Dendritic cell treated with granulocyte-macrophage colony-stimulating factor and Interleukin-4, amounts not matched to agents 40 ng/mL and 50 ng/mL, for 4 days (primary cell): Measurements from ENCODE around the gene NID2.

Experiments
- H3K27ac Mint-ChIP-seq: one replicate; pipeline ENCODE4 v1.8.0; 2022; ENCODE audit warnings: mild to moderate bottlenecking, mixed read lengths
- H3K27me3 Mint-ChIP-seq: one replicate; pipeline ENCODE4 v1.8.0; 2022; ENCODE audit warnings: mild to moderate bottlenecking, mixed read lengths
- H3K36me3 Mint-ChIP-seq: one replicate; pipeline ENCODE4 v1.8.0; 2022; ENCODE audit warnings: low read depth, mixed read lengths
- H3K4me1 Mint-ChIP-seq: one replicate; pipeline ENCODE4 v1.8.0; 2022; ENCODE audit warnings: low read depth, mixed read lengths
- H3K4me3 Mint-ChIP-seq: one replicate; pipeline ENCODE4 v1.8.0; 2022; ENCODE audit warnings: mild to moderate bottlenecking, moderate library complexity, mixed read lengths
- H3K9me3 Mint-ChIP-seq: one replicate; pipeline ENCODE4 v1.8.0; 2022; ENCODE audit warnings: mixed read lengths
- intact Hi-C: fragments of 100-400 bp; cut with micrococcal nuclease; formaldehyde crosslinking; loops from one replicate; pipeline ENCODE4 v1.15.0; 2022

Gene NID2

GRCh38 chr14:52006361-52006760, 62.5 kb downstream of the NID2 start:
- Mint-ChIP-seq H3K27ac (no peak overlapping the region), H3K27me3 (no peaks in the 10 kb centered on the region), H3K9me3 (no peaks in the 10 kb centered on the region), H3K4me1 (no peaks in the 10 kb centered on the region), H3K36me3 (peaks cover 95% of the 10 kb centered on the region), H3K4me3 (no peak overlapping the region)
- intact Hi-C loops = no loop called here

GRCh38 chr14:52005625-52006024, 63.2 kb downstream of the NID2 start:
- Mint-ChIP-seq H3K4me3 (no peak overlapping the region), H3K36me3 (peaks cover 95% of the 10 kb centered on the region), H3K27me3 (no peaks in the 10 kb centered on the region), H3K27ac (no peak overlapping the region), H3K9me3 (no peaks in the 10 kb centered on the region), H3K4me1 (no peaks in the 10 kb centered on the region)
- intact Hi-C loops = no loop called here

GRCh38 chr14:52003324-52003723, 65.5 kb downstream of the NID2 start:
- no peaks in the 10 kb centered on the region for H3K27me3 Mint-ChIP-seq
- H3K27ac Mint-ChIP-seq = no peak overlapping the region
- H3K4me1 Mint-ChIP-seq = no peaks in the 10 kb centered on the region
- H3K36me3 Mint-ChIP-seq = peaks cover 92% of the 10 kb centered on the region
- intact Hi-C loops = no loop called here
- no peak overlapping the region for H3K4me3 Mint-ChIP-seq
- no peaks in the 10 kb centered on the region for H3K9me3 Mint-ChIP-seq

- intact Hi-C loops = no loop called here
- H3K4me1 Mint-ChIP-seq = no peaks in the 10 kb centered on the region
- peaks cover 89% of the 10 kb centered on the region for H3K36me3 Mint-ChIP-seq
- no peak overlapping the region for H3K4me3 Mint-ChIP-seq
- H3K27ac Mint-ChIP-seq = no peak overlapping the region
- H3K9me3 Mint-ChIP-seq = no peaks in the 10 kb centered on the region
- no peaks in the 10 kb centered on the region for H3K27me3 Mint-ChIP-seq
Observed at GRCh38 chr14:52002542-52002941, 66.3 kb downstream of the NID2 start.

- Mint-ChIP-seq H3K27me3 (no peaks in the 10 kb centered on the region), H3K4me3 (no peak overlapping the region), H3K9me3 (no peaks in the 10 kb centered on the region), H3K4me1 (peaks cover 5% of the 10 kb centered on the region), H3K36me3 (peaks cover 89% of the 10 kb centered on the region), H3K27ac (no peak overlapping the region)
- intact Hi-C loops = no loop called here
Observed at GRCh38 chr14:52000696-52001095, 68.2 kb downstream of the NID2 start.

GRCh38 chr14:52000019-52000582, 68.8 kb downstream of the NID2 start:
- Mint-ChIP-seq H3K4me3 (no peak overlapping the region), H3K9me3 (no peaks in the 10 kb centered on the region), H3K4me1 (peaks cover 5% of the 10 kb centered on the region), H3K27ac (no peak overlapping the region), H3K27me3 (no peaks in the 10 kb centered on the region), H3K36me3 (peaks cover 87% of the 10 kb centered on the region)
- intact Hi-C loops = no loop called here

- Mint-ChIP-seq H3K4me1 (peaks cover 5% of the 10 kb centered on the region), H3K27ac (no peak overlapping the region), H3K9me3 (no peaks in the 10 kb centered on the region), H3K27me3 (no peaks in the 10 kb centered on the region), H3K4me3 (no peak overlapping the region), H3K36me3 (peaks cover 88% of the 10 kb centered on the region)
- intact Hi-C loops = loop anchor here (5.0 to 10.0 kb wide), 3 partner anchors 276 to 556 kb away; partner anchors contain the start of genes GPR137C and TXNDC16
Observed at GRCh38 chr14:51999084-51999483, 69.8 kb downstream of the NID2 start.

GRCh38 chr14:51998348-51998747, 70.5 kb downstream of the NID2 start:
- no peak overlapping the region for H3K4me3 Mint-ChIP-seq
- peaks cover 88% of the 10 kb centered on the region for H3K36me3 Mint-ChIP-seq
- no peak overlapping the region for H3K27ac Mint-ChIP-seq
- no peaks in the 10 kb centered on the region for H3K27me3 Mint-ChIP-seq
- H3K4me1 Mint-ChIP-seq = peaks cover 10% of the 10 kb centered on the region
- intact Hi-C loops = loop anchor here (5.0 to 10.0 kb wide), 3 partner anchors 276 to 556 kb away; partner anchors contain the start of genes GPR137C and TXNDC16
- H3K9me3 Mint-ChIP-seq = no peaks in the 10 kb centered on the region

GRCh38 chr14:51996148-51996746, 72.6 kb downstream of the NID2 start:
- intact Hi-C loops = loop anchor here (5.0 to 10.0 kb wide), 3 partner anchors 279 to 559 kb away; partner anchors contain the start of genes GPR137C and TXNDC16
- peaks cover 11% of the 10 kb centered on the region for H3K4me1 Mint-ChIP-seq
- H3K4me3 Mint-ChIP-seq = no peak overlapping the region
- no peaks in the 10 kb centered on the region for H3K9me3 Mint-ChIP-seq
- no peaks in the 10 kb centered on the region for H3K27me3 Mint-ChIP-seq
- peaks cover 84% of the 10 kb centered on the region for H3K36me3 Mint-ChIP-seq
- no peak overlapping the region for H3K27ac Mint-ChIP-seq

- H3K4me1 Mint-ChIP-seq = peaks cover 24% of the 10 kb centered on the region
- H3K9me3 Mint-ChIP-seq = no peaks in the 10 kb centered on the region
- no peak overlapping the region for H3K27ac Mint-ChIP-seq
- no peak overlapping the region for H3K4me3 Mint-ChIP-seq
- H3K36me3 Mint-ChIP-seq = peaks cover 70% of the 10 kb centered on the region
- H3K27me3 Mint-ChIP-seq = no peaks in the 10 kb centered on the region
- intact Hi-C loops = loop anchor here (10.0 kb wide), 2 partner anchors 281 to 561 kb away; partner anchors contain the start of genes GPR137C and TXNDC16
Observed at GRCh38 chr14:51993285-51993920, 75.5 kb downstream of the NID2 start.

- peak overlapping the region; percentile 79 for H3K4me3 Mint-ChIP-seq
- H3K4me1 Mint-ChIP-seq = peaks cover 20% of the 10 kb centered on the region
- H3K36me3 Mint-ChIP-seq = peaks cover 50% of the 10 kb centered on the region
- H3K27me3 Mint-ChIP-seq = no peaks in the 10 kb centered on the region
- no peaks in the 10 kb centered on the region for H3K9me3 Mint-ChIP-seq
- no peak overlapping the region for H3K27ac Mint-ChIP-seq
- intact Hi-C loops = loop anchor here (10.0 kb wide), 2 partner anchors 284 to 564 kb away; partner anchors contain the start of genes GPR137C and TXNDC16
Observed at GRCh38 chr14:51990488-51990887, 78.4 kb downstream of the NID2 start.

GRCh38 chr14:51989293-51990234, 79.3 kb downstream of the NID2 start, which contains the start of gene RTRAF:
RTRAF (plus strand) TSS chr14:51989546; CDS start chr14:51989640, 94 bp downstream.
- intact Hi-C loops = loop anchor here (5.0 to 10.0 kb wide), 4 partner anchors 122 to 565 kb away; partner anchors contain the start of genes FRMD6, GPR137C and TXNDC16
- H3K4me3 Mint-ChIP-seq = peak within 1 kb of the TSS; percentile 79
- peaks cover 20% of the 10 kb centered on the region for H3K4me1 Mint-ChIP-seq
- H3K9me3 Mint-ChIP-seq = peaks cover 6% of the 10 kb centered on the region
- H3K36me3 Mint-ChIP-seq = peaks cover 41% of the 10 kb centered on the region
- peak within 1 kb of the TSS; percentile 83 for H3K27ac Mint-ChIP-seq
- H3K27me3 Mint-ChIP-seq = no peaks in the 10 kb centered on the region

GRCh38 chr14:51988221-51988620, 80.6 kb downstream of the NID2 start:
- H3K9me3 Mint-ChIP-seq = peaks cover 20% of the 10 kb centered on the region
- peak overlapping the region; percentile 83 for H3K27ac Mint-ChIP-seq
- H3K4me1 Mint-ChIP-seq = peaks cover 14% of the 10 kb centered on the region
- no peaks in the 10 kb centered on the region for H3K27me3 Mint-ChIP-seq
- intact Hi-C loops = loop anchor here (5.0 kb wide), 2 partner anchors 121 to 336 kb away; partner anchors contain the start of gene FRMD6
- H3K36me3 Mint-ChIP-seq = peaks cover 28% of the 10 kb centered on the region
- no peak overlapping the region for H3K4me3 Mint-ChIP-seq
